Calu3 (cell line): ENCODE results near the gene FOXP4. TPM values are rescaled to one million over a fixed set of nuclear protein-coding genes. Genes with fewer than 3 reads are reported as not detected.

Experiments
- BruUV-seq: library from RNA; stranded (reverse); fragments of 400-500 nt; replicated peaks from 2 replicates; lab custom pipeline; 2021; lab: Mats Ljungman, UMichigan
- CTCF ChIA-PET: fragments of 300-600 bp; sonication (Branson Sonifier 250); formaldehyde crosslinking; loops from one replicate; lab custom pipeline; 2022; ENCODE audit warnings: antibody characterized with exemption; lab: Charles Lee
- DNase-seq: peaks from one replicate; pipeline ENCODE4 v3.0.0; 2022
- H3K27ac Mint-ChIP-seq: one replicate; pipeline ENCODE4 v1.8.0; 2022; ENCODE audit warnings: mixed read lengths; ENCODE audit not compliant: unreplicated experiment
- H3K27me3 Mint-ChIP-seq: one replicate; pipeline ENCODE4 v1.8.0; 2022; ENCODE audit warnings: mixed read lengths; ENCODE audit not compliant: unreplicated experiment
- H3K36me3 Mint-ChIP-seq: one replicate; pipeline ENCODE4 v1.8.0; 2022; ENCODE audit warnings: mild to moderate bottlenecking, moderate library complexity, mixed read lengths; ENCODE audit not compliant: insufficient read depth, unreplicated experiment
- H3K4me1 Mint-ChIP-seq: one replicate; pipeline ENCODE4 v1.8.0; 2022; ENCODE audit warnings: mild to moderate bottlenecking, low read depth, mixed read lengths; ENCODE audit not compliant: unreplicated experiment
- H3K4me3 Mint-ChIP-seq: one replicate; pipeline ENCODE4 v1.8.0; 2022; ENCODE audit warnings: mild to moderate bottlenecking, low read depth, moderate library complexity, mixed read lengths; ENCODE audit not compliant: unreplicated experiment
- H3K9me3 Mint-ChIP-seq: one replicate; pipeline ENCODE4 v1.8.0; 2022; ENCODE audit warnings: low read depth, mixed read lengths; ENCODE audit not compliant: unreplicated experiment
- intact Hi-C: fragments of 100-400 bp; cut with micrococcal nuclease; formaldehyde crosslinking; loops from one replicate; pipeline ENCODE4 v1.10.0; 2022; ENCODE audit not compliant: unreplicated experiment
- total RNA-seq: library from RNA; stranded (reverse); gene quantifications from 2 replicates; pipeline ENCODE4 v1.2.3, GENCODE V29; 2022
- TF ChIP-seq, protein P1 (sequence below): fragments of 200-600 bp; IDR thresholded peaks from one replicate; pipeline ENCODE4 v1.8.0; 2022; ENCODE audit warnings: antibody characterized with exemption; ENCODE audit not compliant: unreplicated experiment

Gene FOXP4
- total RNA-seq, 1 experiment from 2014 or later: 47.8 TPM

DNA sequence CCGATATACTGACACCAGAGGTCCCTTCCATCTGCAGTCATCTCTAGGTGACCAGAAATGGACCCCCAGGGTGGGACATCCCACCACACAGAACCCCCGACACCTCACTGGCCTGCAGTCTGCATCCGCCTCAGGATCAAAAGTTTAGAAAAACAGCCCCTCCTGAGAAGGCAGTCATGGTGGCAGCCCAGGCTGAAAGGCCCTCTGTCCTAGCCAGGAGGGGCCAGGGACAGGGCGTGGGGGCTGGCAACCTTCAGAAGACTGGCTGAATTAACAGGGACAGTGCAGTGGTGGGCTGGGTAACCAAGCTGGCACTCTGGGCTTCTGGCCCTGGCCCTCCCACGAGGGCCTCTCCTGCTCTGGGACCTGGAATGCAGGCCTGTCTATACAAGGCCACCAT lies 57.8 kb downstream of the FOXP4 start:
- Mint-ChIP-seq H3K9me3 (no peaks in the 10 kb centered on the region), H3K4me3 (no peak overlapping the region), H3K27ac (no peak overlapping the region), H3K27me3 (peaks cover 21% of the 10 kb centered on the region), H3K36me3 (peaks cover 33% of the 10 kb centered on the region), H3K4me1 (peaks cover 8% of the 10 kb centered on the region)
- TF ChIP-seq, protein P1, sequence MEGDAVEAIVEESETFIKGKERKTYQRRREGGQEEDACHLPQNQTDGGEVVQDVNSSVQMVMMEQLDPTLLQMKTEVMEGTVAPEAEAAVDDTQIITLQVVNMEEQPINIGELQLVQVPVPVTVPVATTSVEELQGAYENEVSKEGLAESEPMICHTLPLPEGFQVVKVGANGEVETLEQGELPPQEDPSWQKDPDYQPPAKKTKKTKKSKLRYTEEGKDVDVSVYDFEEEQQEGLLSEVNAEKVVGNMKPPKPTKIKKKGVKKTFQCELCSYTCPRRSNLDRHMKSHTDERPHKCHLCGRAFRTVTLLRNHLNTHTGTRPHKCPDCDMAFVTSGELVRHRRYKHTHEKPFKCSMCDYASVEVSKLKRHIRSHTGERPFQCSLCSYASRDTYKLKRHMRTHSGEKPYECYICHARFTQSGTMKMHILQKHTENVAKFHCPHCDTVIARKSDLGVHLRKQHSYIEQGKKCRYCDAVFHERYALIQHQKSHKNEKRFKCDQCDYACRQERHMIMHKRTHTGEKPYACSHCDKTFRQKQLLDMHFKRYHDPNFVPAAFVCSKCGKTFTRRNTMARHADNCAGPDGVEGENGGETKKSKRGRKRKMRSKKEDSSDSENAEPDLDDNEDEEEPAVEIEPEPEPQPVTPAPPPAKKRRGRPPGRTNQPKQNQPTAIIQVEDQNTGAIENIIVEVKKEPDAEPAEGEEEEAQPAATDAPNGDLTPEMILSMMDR: no peak
- DNase-seq: no peak
- CTCF ChIA-PET: interaction anchor here (2.7 kb wide), 1 partner anchor 78 kb away, joined by 17 read pairs; no protein-coding TSS in a partner anchor
- BruUV-seq: no TSS peak
- intact Hi-C loops: loop anchor here (5.0 kb wide), 1 partner anchor 173 kb away; the partner anchor contains the start of gene FRS3

DNA sequence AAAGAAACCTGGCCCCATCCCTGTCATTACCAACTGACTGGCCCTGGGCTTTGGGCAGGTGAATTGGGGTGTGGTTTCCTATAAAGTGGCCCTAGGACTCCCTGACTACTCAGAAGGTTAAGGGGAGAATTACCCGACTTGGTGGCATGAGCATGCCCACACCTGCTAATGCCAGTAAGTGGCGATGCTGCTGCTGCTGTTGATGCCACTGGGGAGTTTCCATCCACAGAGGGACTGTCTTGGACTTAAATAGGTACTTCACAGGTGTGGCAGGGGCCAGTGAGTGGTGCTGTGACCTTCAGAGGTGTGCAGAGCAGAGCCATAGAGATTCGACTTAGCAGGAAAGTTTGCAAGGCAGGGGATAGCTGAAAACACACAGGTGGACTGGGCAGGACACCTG lies 59.5 kb downstream of the FOXP4 start:
- TF ChIP-seq, protein P1: no peak
- H3K36me3 Mint-ChIP-seq: peaks cover 23% of the 10 kb centered on the region
- H3K4me3 Mint-ChIP-seq: no peak overlapping the region
- no peaks in the 10 kb centered on the region for H3K9me3 Mint-ChIP-seq
- intact Hi-C loops: no loop called here
- BruUV-seq: no TSS peak
- peaks cover 13% of the 10 kb centered on the region for H3K4me1 Mint-ChIP-seq
- H3K27me3 Mint-ChIP-seq: peaks cover 21% of the 10 kb centered on the region
- no peak for DNase-seq
- H3K27ac Mint-ChIP-seq: no peak overlapping the region
- CTCF ChIA-PET: interaction anchor here (0.6 kb wide), 1 partner anchor 157 kb away, joined by 3 read pairs; no protein-coding TSS in a partner anchor

DNA sequence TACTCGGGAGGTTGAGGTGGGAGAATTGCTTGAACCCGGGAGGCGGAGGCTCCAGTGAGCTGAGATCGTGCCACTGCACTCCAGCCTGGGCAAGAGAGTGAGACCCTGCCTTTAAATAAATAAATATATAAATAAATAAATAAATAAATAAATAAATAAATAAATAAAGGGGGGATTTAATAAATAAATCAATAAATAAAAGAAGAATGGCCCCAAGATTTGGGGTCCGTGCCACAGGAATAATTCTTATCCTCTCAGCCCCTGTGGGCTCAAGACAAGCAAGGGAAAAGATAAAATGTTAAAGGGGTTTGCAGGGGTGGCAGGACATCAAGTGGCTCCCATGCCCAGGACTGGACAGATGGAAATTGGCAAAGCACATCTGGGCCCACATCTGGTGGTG lies 60.9 kb downstream of the FOXP4 start:
- no peaks in the 10 kb centered on the region for H3K9me3 Mint-ChIP-seq
- TF ChIP-seq, protein P1: no peak
- peaks cover 17% of the 10 kb centered on the region for H3K4me1 Mint-ChIP-seq
- H3K4me3 Mint-ChIP-seq: no peak overlapping the region
- peaks cover 9% of the 10 kb centered on the region for H3K36me3 Mint-ChIP-seq
- intact Hi-C loops: no loop called here
- BruUV-seq: no TSS peak
- no peak overlapping the region for H3K27ac Mint-ChIP-seq
- peaks cover 22% of the 10 kb centered on the region for H3K27me3 Mint-ChIP-seq
- CTCF ChIA-PET: no interaction called here
- DNase-seq: no peak

DNA sequence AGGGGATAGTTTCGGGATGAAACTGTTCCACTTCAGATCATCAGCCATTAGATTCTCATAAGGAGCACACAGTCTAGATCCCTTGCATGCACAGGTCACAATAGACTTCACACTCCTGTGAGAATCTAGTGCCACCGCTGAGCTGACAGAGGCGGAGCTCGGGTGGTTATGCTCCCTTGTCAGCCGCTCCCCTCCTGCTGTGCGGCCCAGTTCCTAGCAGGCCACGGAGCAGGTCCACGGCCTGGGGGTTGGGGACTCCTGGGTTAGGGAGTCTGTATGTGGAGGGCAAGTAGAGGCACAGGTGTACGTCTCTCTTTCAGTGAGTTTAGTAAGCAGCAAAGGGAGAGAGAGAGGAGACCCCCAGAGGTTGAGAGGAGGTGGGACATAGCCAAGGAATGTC lies 61.6 kb downstream of the FOXP4 start:
- intact Hi-C loops: no loop called here
- CTCF ChIA-PET: no interaction called here
- H3K27ac Mint-ChIP-seq: no peak overlapping the region
- peaks cover 4% of the 10 kb centered on the region for H3K36me3 Mint-ChIP-seq
- DNase-seq: no peak
- no peak overlapping the region for H3K4me3 Mint-ChIP-seq
- H3K4me1 Mint-ChIP-seq: peaks cover 12% of the 10 kb centered on the region
- TF ChIP-seq, protein P1: no peak
- no peaks in the 10 kb centered on the region for H3K9me3 Mint-ChIP-seq
- BruUV-seq: no TSS peak
- peaks cover 29% of the 10 kb centered on the region for H3K27me3 Mint-ChIP-seq
